ENCODE data around the gene NKAIN2.

NKAIN2 gene

DNA sequence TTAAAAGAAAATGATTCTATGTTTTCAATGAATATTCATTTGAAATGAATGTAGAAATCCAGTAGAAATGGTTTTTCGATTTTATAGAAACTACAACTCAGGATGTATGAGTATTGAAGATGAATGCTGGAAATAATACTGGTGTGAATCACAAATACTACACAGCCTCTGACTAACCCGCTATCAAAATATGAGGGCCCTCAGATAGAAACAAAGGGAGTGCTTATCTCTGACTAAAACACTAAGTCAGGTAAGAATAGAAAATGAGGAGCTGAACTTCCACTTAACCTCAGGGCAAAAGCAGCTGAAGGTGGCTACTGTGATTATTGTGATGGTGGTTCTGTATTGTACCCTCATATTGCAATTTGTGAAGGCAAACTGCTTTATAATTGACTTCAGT lies 937.7 kb downstream of the NKAIN2 start:
- POLR2A ChIA-PET: no interaction called here
- H3K4me3 ChIP-seq (ENCODE audit: low read depth, low read length): no peak overlapping the region
- H3K9me3 ChIP-seq (ENCODE audit: control insufficient read depth, insufficient read depth, low read depth, low read length): no peaks in the 10 kb centered on the region
- no peak overlapping the region for H3K27ac ChIP-seq (ENCODE audit: extremely low read depth, low read depth, low read length)
- CTCF ChIA-PET: no interaction called here
- no peak for TF ChIP-seq ZNF529 (tag by site-specific recombination; IDR thresholded peaks at IDR 0.05; ENCODE audit: insufficient replicate concordance)
- no peak for TF ChIP-seq ZNF274 (IDR thresholded peaks at IDR 0.05; ENCODE audit: low read length)
- no peak for TF ChIP-seq ZNF274 (tag by site-specific recombination; IDR thresholded peaks at IDR 0.05; ENCODE audit: borderline replicate concordance)
- TF ChIP-seq MEIS1 (CRISPR knock-in tag; IDR thresholded peaks at IDR 0.05; ENCODE audit: borderline replicate concordance): no peak
- TF ChIP-seq HIC1 (tag by site-specific recombination; IDR thresholded peaks at IDR 0.05): no peak
- no peak for TF ChIP-seq ZBTB49 (tag by site-specific recombination; IDR thresholded peaks at IDR 0.05; ENCODE audit: low read depth)
- no peak for TF ChIP-seq ZNF837 (tag by site-specific recombination; IDR thresholded peaks at IDR 0.05)
- no peak for TF ChIP-seq ZNF549 (tag by site-specific recombination; IDR thresholded peaks at IDR 0.05)
- no peak for TF ChIP-seq ZNF624 (tag by site-specific recombination; IDR thresholded peaks at IDR 0.05)
- TF ChIP-seq ZNF404 (tag by site-specific recombination; IDR thresholded peaks at IDR 0.05): no peak
- no peak for TF ChIP-seq ZNF174 (tag by site-specific recombination; IDR thresholded peaks at IDR 0.05)
- no peak for TF ChIP-seq ZNF777 (tag by site-specific recombination; IDR thresholded peaks at IDR 0.05; ENCODE audit: borderline replicate concordance)
- no peak for TF ChIP-seq ZBTB1 (tag by site-specific recombination; IDR thresholded peaks at IDR 0.05)
- TF ChIP-seq ZNF416 (tag by site-specific recombination; IDR thresholded peaks at IDR 0.05): no peak
- no peak for TF ChIP-seq ZNF140 (tag by site-specific recombination; IDR thresholded peaks at IDR 0.05)
- TF ChIP-seq ZNF645 (tag by site-specific recombination; IDR thresholded peaks at IDR 0.05): no peak
- no peaks in the 10 kb centered on the region for H3K36me3 ChIP-seq (ENCODE audit: control insufficient read depth in 2 of 2, insufficient read depth in 1 of 2, low read length in 2 of 2)
- H3K4me1 ChIP-seq (ENCODE audit: control insufficient read depth, insufficient read depth, low read length): peaks cover 10% of the 10 kb centered on the region; the same call in 1 of the 2 replicates

DNA sequence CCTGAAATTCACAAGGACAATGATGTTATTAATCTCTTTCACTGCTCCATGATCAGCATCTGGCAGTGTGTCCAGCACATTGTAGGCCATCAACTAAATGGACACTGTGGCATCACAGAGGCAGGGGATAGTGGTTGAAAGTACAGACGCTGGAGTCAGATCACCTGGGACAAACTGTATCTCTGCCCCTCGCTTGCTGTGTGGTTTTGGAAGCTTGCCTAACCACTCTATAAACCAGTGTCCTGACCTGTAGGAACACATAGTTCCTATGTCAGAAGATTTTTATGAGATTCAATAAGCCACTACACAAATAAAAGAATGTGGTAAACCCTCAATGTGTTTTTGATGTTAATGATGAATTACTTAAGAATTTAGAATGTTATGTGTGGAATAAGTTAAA lies 939.3 kb downstream of the NKAIN2 start:
- POLR2A ChIA-PET: no interaction called here
- H3K36me3 ChIP-seq (ENCODE audit: control insufficient read depth in 2 of 2, insufficient read depth in 1 of 2, low read length in 2 of 2): no peaks in the 10 kb centered on the region
- H3K4me3 ChIP-seq (ENCODE audit: low read depth, low read length): no peak overlapping the region
- no peak overlapping the region for H3K27ac ChIP-seq (ENCODE audit: extremely low read depth, low read depth, low read length)
- TF ChIP-seq ZBTB8A (tag by site-specific recombination; IDR thresholded peaks at IDR 0.05) (0 out of 2 replicates have a peak, but pooled peaks have one; percentile 14), OVOL3 (tag by site-specific recombination; IDR thresholded peaks at IDR 0.05) (0 out of 2 replicates have a peak, but pooled peaks have one; percentile 18), ZNF843 (tag by site-specific recombination; IDR thresholded peaks at IDR 0.05) (peak; percentile 49; the same call in 1 of the 2 replicates), ZNF510 (tag by site-specific recombination; IDR thresholded peaks at IDR 0.05; ENCODE audit: insufficient replicate concordance) (no peak), HOXD13 (CRISPR knock-in tag; IDR thresholded peaks at IDR 0.05; ENCODE audit: borderline replicate concordance) (peak; percentile 93)
- H3K9me3 ChIP-seq (ENCODE audit: control insufficient read depth, insufficient read depth, low read depth, low read length): no peaks in the 10 kb centered on the region
- CTCF ChIA-PET: no interaction called here
- peaks cover 10% of the 10 kb centered on the region; the same call in 1 of the 2 replicates for H3K4me1 ChIP-seq (ENCODE audit: control insufficient read depth, insufficient read depth, low read length)
